ENCODE measurements around the gene GIPC2. TPM values are rescaled to one million over a fixed set of nuclear protein-coding genes. Genes with fewer than 3 reads are reported as not detected.

The GIPC2 gene
- total RNA-seq, 2 donors from 2014 or later, result 0.79 to 2.1 TPM

DNA sequence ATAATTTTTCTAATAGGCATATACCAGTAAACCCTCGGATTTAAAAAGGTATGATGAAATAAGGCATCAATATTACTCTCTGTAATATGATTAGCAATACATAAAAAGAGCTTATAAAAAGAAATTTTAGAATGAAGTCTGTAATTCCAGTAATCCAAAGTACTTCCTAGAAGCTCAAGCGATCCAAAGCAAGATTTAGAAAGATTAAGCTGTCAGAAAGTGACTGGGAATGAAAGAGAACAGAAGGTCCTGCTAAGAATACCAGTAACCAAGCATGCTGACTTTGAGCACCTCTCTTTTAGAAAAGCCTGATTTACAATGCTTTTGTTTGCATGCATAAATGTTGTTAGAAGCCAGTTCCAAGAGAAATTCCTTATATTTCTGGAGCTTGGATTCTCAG is 125.1 kb downstream of the GIPC2 start:
- Histone ChIP-seq H3K4me3 (ENCODE audit: low read length) (no peak overlapping the region), H3K9ac (ENCODE audit: extremely low read depth, low read length, poor library complexity, severe bottlenecking) (no peak overlapping the region), H3K27ac (ENCODE audit: low read depth, low read length) (no peak overlapping the region), H3K27me3 (ENCODE audit: control insufficient read depth, insufficient read depth, low read length, poor library complexity, severe bottlenecking) (no peaks in the 10 kb centered on the region), H3K4me1 (ENCODE audit: control insufficient read depth, insufficient read depth, low read length) (no peaks in the 10 kb centered on the region), H3K9me3 (ENCODE audit: control insufficient read depth, low read length) (no peaks in the 10 kb centered on the region), H3K36me3 (ENCODE audit: control insufficient read depth, insufficient read depth, low read length) (no peaks in the 10 kb centered on the region)
- Mint-ChIP-seq H3K4me3 (no peak overlapping the region), H3K27ac (no peak overlapping the region), H3K4me1 (no peaks in the 10 kb centered on the region), H3K36me3 (ENCODE audit: low read depth) (no peaks in the 10 kb centered on the region), H3K27me3 (ENCODE audit: insufficient read depth) (peaks cover 33% of the 10 kb centered on the region), H3K9me3 (no peaks in the 10 kb centered on the region)
- TF ChIP-seq, protein P1, sequence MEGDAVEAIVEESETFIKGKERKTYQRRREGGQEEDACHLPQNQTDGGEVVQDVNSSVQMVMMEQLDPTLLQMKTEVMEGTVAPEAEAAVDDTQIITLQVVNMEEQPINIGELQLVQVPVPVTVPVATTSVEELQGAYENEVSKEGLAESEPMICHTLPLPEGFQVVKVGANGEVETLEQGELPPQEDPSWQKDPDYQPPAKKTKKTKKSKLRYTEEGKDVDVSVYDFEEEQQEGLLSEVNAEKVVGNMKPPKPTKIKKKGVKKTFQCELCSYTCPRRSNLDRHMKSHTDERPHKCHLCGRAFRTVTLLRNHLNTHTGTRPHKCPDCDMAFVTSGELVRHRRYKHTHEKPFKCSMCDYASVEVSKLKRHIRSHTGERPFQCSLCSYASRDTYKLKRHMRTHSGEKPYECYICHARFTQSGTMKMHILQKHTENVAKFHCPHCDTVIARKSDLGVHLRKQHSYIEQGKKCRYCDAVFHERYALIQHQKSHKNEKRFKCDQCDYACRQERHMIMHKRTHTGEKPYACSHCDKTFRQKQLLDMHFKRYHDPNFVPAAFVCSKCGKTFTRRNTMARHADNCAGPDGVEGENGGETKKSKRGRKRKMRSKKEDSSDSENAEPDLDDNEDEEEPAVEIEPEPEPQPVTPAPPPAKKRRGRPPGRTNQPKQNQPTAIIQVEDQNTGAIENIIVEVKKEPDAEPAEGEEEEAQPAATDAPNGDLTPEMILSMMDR (conservative IDR thresholded peaks at IDR 0.05), result no peak
- 86 to 89% methylated on average over 1 of the region's 2 CpGs for WGBS, 2 experiments (ENCODE audit: insufficient coverage in 1 of 2, insufficient read length in 1 of 2)
- no peak for DNase-seq

DNA sequence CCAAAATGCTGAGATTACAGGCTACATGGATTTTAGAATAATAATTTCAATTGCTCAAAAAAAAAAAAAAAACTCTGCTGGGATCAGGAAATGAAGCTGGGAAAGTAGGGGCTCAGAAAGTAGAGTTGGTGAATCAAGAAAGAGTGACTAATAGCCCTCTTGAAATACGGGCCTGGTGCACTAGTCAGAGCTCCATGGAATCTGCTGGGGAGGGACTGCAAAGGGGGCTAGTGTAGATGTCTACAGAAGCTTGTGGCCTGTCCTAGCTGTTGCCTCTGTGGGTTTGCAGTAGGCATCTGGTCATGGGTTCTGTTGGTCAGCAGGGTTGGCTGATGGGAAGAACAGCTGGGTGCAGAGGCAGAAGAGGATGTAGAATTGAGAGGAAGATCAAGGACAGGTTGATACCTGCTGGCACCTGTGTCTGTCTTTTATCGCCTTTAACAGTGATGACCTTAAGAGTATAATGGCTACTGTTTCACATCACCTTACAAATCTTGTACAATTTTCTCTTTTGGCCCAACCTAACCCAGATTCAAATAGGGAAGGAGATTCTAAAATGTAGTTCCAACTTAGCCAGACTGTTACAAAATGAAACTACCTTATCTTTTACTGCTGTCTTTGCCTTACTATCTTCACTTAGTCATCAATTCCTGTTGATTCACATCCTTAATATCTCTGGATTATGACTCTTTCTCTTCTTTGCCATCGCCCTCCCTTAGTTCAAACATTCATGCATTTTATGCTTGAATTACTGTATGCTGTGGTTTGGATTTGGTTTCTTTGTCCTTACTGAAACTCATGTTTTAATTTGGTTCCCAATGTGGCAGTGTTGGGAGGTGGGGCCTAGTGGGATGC is 126.2 kb downstream of the GIPC2 start:
- no peak overlapping the region for H3K9ac ChIP-seq (ENCODE audit: extremely low read depth, low read length, poor library complexity, severe bottlenecking)
- no peaks in the 10 kb centered on the region for H3K27me3 ChIP-seq (ENCODE audit: control insufficient read depth, insufficient read depth, low read length, poor library complexity, severe bottlenecking)
- no peak overlapping the region for H3K4me3 ChIP-seq (ENCODE audit: low read length)
- H3K27ac ChIP-seq (ENCODE audit: low read depth, low read length), result no peak overlapping the region
- no peaks in the 10 kb centered on the region for H3K36me3 ChIP-seq (ENCODE audit: control insufficient read depth, insufficient read depth, low read length)
- TF ChIP-seq, protein P1 (conservative IDR thresholded peaks at IDR 0.05), result no peak
- H3K27ac Mint-ChIP-seq, result no peak overlapping the region
- peaks cover 32% of the 10 kb centered on the region for H3K27me3 Mint-ChIP-seq (ENCODE audit: insufficient read depth)
- H3K9me3 ChIP-seq (ENCODE audit: control insufficient read depth, low read length), result no peaks in the 10 kb centered on the region
- no peaks in the 10 kb centered on the region for H3K9me3 Mint-ChIP-seq
- 90 to 100% methylated on average over 2 of the region's 3 CpGs for WGBS, 2 experiments (ENCODE audit: insufficient coverage in 1 of 2, insufficient read length in 1 of 2)
- H3K36me3 Mint-ChIP-seq (ENCODE audit: low read depth), result no peaks in the 10 kb centered on the region
- no peaks in the 10 kb centered on the region for H3K4me1 ChIP-seq (ENCODE audit: control insufficient read depth, insufficient read depth, low read length)
- no peaks in the 10 kb centered on the region for H3K4me1 Mint-ChIP-seq
- H3K4me3 Mint-ChIP-seq, result no peak overlapping the region
- no peak for DNase-seq

DNA sequence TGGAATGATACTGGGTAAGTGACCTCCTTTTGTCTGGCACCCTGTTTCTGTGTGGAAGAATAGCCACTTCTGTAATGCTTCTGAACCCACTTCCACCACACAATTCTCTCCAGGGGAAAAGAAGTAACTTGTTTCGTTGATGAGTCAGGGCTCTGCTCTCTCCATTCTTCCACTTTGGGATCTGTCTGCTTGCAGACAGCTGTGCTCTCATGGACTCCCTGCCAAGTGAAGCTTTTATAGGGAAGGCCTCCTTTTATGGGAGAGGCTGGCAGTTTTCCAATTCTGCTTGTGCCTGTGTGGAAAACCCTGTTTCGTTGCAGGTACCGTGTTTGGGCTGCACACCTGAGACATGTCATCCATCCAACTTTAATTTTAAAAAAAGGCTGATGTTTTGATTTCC is 130.7 kb downstream of the GIPC2 start:
- Histone ChIP-seq H3K9ac (ENCODE audit: extremely low read depth, low read length, poor library complexity, severe bottlenecking) (no peak overlapping the region), H3K4me1 (ENCODE audit: control insufficient read depth, insufficient read depth, low read length) (no peaks in the 10 kb centered on the region), H3K27me3 (ENCODE audit: control insufficient read depth, insufficient read depth, low read length, poor library complexity, severe bottlenecking) (no peaks in the 10 kb centered on the region), H3K4me3 (ENCODE audit: low read length) (no peak overlapping the region), H3K36me3 (ENCODE audit: control insufficient read depth, insufficient read depth, low read length) (no peaks in the 10 kb centered on the region), H3K9me3 (ENCODE audit: control insufficient read depth, low read length) (no peaks in the 10 kb centered on the region), H3K27ac (ENCODE audit: low read depth, low read length) (no peak overlapping the region)
- DNase-seq, result no peak
- Mint-ChIP-seq H3K4me1 (no peaks in the 10 kb centered on the region), H3K4me3 (no peak overlapping the region), H3K36me3 (ENCODE audit: low read depth) (no peaks in the 10 kb centered on the region), H3K27ac (no peak overlapping the region), H3K9me3 (no peaks in the 10 kb centered on the region), H3K27me3 (ENCODE audit: insufficient read depth) (peaks cover 33% of the 10 kb centered on the region)
- 83 to 100% methylated on average over 2 to 3 of the region's 3 CpGs for WGBS, 2 experiments (ENCODE audit: insufficient coverage in 1 of 2, insufficient read length in 1 of 2)
- TF ChIP-seq, protein P1 (conservative IDR thresholded peaks at IDR 0.05), result no peak

Measured in endodermal cell (in vitro differentiated cells).